LNCAP (cell line): ENCODE measurements around the gene WDR75.

Source experiments
- TF ChIP-seq, protein P1 (sequence below): fragments of 450-650 bp; IDR thresholded peaks from 2 replicates; pipeline ENCODE4 v1.5.1; 2017; ENCODE audit warnings: mild to moderate bottlenecking

Gene WDR75

DNA sequence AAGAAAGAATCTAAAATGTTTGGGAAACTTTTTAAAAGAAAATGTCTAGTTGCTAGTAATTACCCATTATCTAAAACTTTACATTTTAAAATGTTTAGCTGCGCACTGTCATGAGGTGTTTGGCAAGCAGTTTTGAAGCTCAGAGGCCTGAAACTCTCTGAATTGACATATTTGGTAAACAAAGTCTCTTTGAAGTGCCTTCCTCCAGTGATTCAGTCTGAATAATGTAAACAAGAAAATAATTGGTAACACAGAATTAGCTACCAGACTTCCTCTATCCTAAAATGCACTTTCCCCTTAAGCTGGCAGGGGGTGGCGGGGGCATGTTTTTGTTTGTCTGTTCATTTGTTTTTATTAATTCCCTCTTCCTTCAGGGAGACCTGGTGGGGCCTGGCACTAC is 61.4 kb downstream of the WDR75 start:
- TF ChIP-seq, protein P1, sequence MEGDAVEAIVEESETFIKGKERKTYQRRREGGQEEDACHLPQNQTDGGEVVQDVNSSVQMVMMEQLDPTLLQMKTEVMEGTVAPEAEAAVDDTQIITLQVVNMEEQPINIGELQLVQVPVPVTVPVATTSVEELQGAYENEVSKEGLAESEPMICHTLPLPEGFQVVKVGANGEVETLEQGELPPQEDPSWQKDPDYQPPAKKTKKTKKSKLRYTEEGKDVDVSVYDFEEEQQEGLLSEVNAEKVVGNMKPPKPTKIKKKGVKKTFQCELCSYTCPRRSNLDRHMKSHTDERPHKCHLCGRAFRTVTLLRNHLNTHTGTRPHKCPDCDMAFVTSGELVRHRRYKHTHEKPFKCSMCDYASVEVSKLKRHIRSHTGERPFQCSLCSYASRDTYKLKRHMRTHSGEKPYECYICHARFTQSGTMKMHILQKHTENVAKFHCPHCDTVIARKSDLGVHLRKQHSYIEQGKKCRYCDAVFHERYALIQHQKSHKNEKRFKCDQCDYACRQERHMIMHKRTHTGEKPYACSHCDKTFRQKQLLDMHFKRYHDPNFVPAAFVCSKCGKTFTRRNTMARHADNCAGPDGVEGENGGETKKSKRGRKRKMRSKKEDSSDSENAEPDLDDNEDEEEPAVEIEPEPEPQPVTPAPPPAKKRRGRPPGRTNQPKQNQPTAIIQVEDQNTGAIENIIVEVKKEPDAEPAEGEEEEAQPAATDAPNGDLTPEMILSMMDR: no peak

DNA sequence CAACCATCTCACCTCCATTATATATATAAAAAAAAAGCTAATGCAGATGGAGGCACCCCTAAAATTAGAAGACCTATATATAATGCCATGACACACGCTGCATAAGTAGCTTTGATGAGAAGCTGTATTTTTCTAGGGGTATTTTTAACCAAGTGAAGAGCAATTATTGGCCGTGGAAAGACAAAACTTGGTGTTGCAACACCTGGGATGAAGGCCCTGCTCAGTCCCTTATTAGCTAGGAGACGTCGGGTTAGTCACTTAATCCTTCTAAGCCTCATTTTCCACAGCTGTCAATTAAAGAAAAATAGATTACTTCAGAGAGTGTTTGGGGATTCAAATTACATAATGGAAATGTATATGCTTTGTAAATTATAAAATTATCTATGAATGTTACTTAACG is 63.0 kb downstream of the WDR75 start:
- TF ChIP-seq, protein P1: no peak

DNA sequence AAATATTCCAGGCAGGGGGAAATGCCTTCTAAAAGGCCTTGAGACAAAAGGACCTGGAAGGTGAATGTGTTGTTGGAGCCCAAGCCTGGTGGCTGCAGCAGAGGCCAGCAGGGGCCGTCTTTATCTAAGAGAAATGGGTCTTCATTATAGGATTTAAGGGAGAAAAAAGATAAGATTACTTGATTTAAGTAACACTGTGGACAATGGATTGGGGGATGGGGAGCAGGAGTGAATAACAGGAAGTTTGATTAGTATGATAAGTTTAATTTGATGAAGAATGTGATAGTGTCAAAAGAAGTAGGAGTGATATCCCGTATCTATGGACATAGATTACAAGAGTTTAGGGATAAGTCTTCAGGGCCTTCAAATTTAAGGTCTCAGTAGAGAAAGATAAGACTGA is 64.2 kb downstream of the WDR75 start:
- TF ChIP-seq, protein P1: no peak

DNA sequence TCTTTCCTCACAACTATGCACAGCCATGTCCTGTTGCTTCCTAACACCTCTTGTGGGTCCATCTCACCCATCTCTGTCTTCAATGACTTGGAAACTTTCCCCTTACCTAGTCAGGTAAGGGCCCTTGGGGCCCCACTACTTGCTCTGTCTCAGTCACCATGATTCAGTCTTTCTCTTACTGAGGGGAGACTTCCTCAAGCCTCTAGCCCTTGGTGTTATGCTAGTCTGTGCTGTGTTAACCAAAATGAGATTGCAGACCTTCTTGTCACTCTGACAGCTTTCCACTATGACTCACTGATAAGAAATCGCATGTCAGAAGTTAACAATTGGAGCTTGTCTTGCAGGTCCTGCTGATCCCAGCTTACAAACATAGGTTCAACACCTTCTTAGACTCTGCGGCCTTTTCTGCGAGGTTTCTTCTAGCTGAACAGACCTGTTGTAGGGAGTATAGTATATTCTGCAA is 65.3 kb downstream of the WDR75 start:
- TF ChIP-seq, protein P1: no peak

DNA sequence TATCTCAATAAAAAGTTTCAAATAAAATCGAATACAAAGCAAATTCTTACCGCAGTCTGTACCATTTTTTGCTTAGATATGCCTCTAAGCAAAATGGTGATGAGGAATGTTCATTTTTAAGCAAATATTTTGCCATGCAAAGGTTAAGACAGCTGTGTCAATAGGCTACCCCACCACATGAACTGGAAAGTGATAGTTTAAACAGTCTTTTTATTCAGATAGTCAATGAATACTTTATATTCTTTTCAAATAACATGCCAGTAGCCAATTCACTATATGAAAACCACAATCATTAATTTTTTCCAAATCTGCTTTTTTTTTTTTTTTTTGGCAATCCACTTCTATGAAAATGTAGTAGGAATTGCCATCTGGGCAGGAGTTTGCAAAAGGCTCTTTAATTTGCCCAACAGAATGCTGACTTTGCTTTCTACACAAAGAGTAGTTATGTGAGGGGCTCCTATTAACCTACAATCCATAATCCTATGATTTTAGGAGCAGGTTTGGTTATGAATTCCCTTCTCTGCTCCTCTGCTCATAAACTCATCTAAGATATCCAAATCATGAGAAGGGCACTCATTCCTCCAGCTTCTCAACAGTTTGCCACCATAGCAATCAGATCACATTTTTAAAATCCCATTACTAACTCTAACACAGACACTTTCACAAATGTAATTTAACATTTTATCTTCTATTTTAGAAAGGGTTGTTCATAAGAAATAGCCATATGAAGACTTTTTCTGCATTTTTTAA is 70.1 kb downstream of the WDR75 start:
- TF ChIP-seq, protein P1: no peak

DNA sequence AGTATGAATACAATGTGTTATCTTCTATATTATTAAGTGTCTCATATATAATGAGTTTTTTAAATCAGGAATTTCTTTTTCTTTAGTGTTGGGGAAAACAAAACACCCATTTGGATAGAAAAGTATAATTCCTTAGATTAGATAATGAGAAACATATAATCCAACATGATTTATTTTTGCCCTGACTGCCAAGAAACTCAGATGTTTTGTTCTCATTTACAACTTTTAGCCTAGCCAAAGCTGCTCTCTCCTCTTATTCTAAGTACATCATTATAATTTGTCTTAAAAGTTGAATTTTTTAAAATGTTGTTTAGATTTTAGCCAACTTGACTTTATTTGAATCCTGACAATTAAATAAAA is 70.7 kb downstream of the WDR75 start:
- TF ChIP-seq, protein P1: no peak

DNA sequence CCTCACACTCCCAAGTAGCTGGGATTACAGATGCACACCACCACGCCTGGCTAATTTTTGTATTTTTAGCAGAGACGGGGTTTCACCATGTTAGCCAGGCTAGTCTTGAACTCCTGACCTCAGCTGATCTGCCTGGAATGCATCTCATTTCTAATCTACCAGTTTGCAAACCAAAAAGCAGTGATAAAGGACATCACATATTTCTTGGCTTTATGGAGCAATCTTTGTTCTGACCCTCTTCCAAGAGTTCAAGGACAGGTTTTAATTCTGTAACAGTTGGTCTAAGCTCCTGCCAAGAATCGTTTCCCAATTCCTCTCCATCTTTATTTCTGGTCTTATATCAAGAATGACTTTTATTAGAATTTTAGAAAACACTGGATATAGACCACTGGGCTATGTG is 71.6 kb downstream of the WDR75 start:
- TF ChIP-seq, protein P1: no peak

DNA sequence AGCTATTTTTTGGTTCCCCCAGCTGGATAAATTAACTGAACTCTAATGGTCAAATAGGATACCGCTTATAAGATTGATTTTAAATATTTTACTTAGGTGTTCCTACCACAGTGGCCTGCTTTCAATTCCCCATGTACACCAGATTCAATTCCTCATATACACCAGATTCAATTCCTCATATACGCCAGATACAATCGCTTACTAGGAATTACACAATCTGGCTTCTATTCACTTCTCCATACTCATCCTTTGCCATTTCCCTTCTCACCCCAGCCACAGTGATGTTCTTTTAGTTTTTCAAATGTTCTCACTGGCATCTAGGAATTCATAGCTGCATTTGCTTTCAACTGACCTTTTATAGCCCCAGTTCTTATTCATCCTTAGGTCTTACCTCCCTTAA is 72.8 kb downstream of the WDR75 start:
- TF ChIP-seq, protein P1: no peak
